ENCODE data around the gene LIMA1.

LIMA1 gene

DNA sequence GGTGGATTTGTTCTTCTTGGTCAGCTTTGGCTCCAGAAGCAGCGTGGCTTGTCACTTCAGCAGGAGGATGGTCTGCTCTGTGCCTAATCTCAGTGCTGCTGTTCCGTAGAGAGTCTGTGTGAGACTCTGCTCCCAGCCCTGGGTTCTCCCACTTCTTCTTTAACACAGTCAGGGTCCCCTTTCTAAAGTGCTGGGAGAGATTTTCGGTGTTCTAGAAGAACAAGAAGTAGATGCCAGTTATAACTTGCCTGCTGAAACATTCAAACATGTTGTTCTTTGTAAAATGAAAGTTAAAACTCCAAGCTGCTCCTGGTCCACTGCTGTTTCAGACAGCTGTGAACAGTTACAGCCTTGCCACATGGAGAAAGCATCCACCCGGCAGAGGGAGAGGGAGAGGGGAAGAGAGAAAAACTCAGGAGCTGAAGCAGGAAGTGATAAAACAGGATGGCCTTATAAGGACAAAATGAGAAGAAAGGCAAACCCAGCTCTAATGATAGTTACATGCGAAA is 61.0 kb downstream of the LIMA1 start:
- H2AFZ ChIP-seq (ENCODE audit: low read depth, low read length): peak overlapping the region; percentile 85
- H3K4me3 ChIP-seq (ENCODE audit: low read depth in 1 of 2, low read length in 2 of 2): peak overlapping the region; percentile 39 to 71; a peak in 3 of 4 replicates
- H3K36me3 ChIP-seq (ENCODE audit: insufficient read depth, low read length): no peaks in the 10 kb centered on the region
- no peaks in the 10 kb centered on the region for H3K27me3 ChIP-seq (ENCODE audit: insufficient read depth, low read length, poor library complexity)
- peaks cover 15% of the 10 kb centered on the region for H3K79me2 ChIP-seq (ENCODE audit: insufficient read depth, low read length)
- TF ChIP-seq, protein P1, sequence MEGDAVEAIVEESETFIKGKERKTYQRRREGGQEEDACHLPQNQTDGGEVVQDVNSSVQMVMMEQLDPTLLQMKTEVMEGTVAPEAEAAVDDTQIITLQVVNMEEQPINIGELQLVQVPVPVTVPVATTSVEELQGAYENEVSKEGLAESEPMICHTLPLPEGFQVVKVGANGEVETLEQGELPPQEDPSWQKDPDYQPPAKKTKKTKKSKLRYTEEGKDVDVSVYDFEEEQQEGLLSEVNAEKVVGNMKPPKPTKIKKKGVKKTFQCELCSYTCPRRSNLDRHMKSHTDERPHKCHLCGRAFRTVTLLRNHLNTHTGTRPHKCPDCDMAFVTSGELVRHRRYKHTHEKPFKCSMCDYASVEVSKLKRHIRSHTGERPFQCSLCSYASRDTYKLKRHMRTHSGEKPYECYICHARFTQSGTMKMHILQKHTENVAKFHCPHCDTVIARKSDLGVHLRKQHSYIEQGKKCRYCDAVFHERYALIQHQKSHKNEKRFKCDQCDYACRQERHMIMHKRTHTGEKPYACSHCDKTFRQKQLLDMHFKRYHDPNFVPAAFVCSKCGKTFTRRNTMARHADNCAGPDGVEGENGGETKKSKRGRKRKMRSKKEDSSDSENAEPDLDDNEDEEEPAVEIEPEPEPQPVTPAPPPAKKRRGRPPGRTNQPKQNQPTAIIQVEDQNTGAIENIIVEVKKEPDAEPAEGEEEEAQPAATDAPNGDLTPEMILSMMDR (IDR thresholded peaks at IDR 0.05; ENCODE audit: borderline replicate concordance, extremely low read depth, low read length, poor library complexity, severe bottlenecking): peak; percentile 42
- TF ChIP-seq EZH2 (IDR thresholded peaks at IDR 0.05; ENCODE audit: borderline replicate concordance, low read depth, low read length, severe bottlenecking): no peak
- no peaks in the 10 kb centered on the region for H4K20me1 ChIP-seq (ENCODE audit: insufficient read depth, low read length)
- ATAC-seq (ENCODE audit: insufficient read depth, low read depth) (peak; percentile 71), DNase-seq (peak; percentile 61)
- peaks cover 54% of the 10 kb centered on the region for H3K4me1 ChIP-seq (ENCODE audit: insufficient read depth, low read length)
- peak overlapping the region; percentile 90 for H3K27ac ChIP-seq (ENCODE audit: low read length)
- H3K9me3 ChIP-seq (ENCODE audit: insufficient read depth, low read length, severe bottlenecking): no peaks in the 10 kb centered on the region
- H3K9ac ChIP-seq (ENCODE audit: low read depth, low read length): peak overlapping the region; percentile 62
- peak overlapping the region; percentile 93 for H3K4me2 ChIP-seq (ENCODE audit: insufficient read depth, low read length)

DNA sequence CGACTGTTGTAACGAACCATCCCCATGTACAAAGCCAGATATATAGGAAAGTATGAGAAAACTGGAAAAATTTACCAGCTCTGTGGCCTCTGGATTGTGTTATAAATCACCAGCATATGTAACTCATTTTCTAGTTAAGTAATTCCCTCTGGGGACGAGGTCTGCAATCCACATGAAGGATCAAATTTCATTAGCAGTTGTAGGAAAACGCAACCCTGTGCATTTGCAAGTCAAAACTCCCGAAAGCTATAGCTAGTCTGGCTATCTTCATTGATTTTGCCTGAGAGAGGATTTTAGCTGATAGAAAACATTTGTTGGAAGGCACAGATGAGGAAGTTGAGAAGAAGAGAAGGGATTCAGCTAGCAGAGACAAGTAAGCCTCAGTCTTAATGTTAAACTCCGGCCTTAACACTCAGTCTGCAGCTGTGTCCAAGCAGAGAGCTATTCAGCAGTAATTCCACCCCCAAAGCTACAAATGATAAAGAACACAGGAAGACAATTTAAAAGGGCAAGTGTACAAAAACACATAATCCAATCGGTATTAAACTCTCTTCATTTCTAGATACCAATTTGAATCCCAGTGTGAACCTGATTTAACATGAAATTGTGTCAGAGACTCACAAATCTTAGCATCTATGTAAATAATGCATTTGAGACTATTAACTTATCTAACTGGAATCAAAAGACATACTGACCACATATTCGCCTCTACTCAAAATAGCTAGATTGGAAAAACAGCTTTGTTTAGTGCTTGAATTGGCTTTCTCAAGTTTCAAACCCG is 61.9 kb downstream of the LIMA1 start:
- Histone ChIP-seq H2AFZ (ENCODE audit: low read depth, low read length) (peak overlapping the region; percentile 85), H3K4me3 (ENCODE audit: low read depth in 1 of 2, low read length in 2 of 2) (peak overlapping the region; percentile 39 to 71; a peak in 3 of 4 replicates), H3K4me2 (ENCODE audit: insufficient read depth, low read length) (peak overlapping the region; percentile 93), H3K9me3 (ENCODE audit: insufficient read depth, low read length, severe bottlenecking) (no peaks in the 10 kb centered on the region), H3K27ac (ENCODE audit: low read length) (peak overlapping the region; percentile 90), H3K79me2 (ENCODE audit: insufficient read depth, low read length) (peaks cover 15% of the 10 kb centered on the region), H3K36me3 (ENCODE audit: insufficient read depth, low read length) (no peaks in the 10 kb centered on the region), H4K20me1 (ENCODE audit: insufficient read depth, low read length) (no peaks in the 10 kb centered on the region), H3K4me1 (ENCODE audit: insufficient read depth, low read length) (peaks cover 54% of the 10 kb centered on the region), H3K9ac (ENCODE audit: low read depth, low read length) (peak overlapping the region; percentile 62), H3K27me3 (ENCODE audit: insufficient read depth, low read length, poor library complexity) (no peaks in the 10 kb centered on the region)
- ATAC-seq (ENCODE audit: insufficient read depth, low read depth) (peak; percentile 53), DNase-seq (peak; percentile 11)
- TF ChIP-seq, protein P1 (IDR thresholded peaks at IDR 0.05; ENCODE audit: borderline replicate concordance, extremely low read depth, low read length, poor library complexity, severe bottlenecking): peak; percentile 2
- TF ChIP-seq EZH2 (IDR thresholded peaks at IDR 0.05; ENCODE audit: borderline replicate concordance, low read depth, low read length, severe bottlenecking): no peak

DNA sequence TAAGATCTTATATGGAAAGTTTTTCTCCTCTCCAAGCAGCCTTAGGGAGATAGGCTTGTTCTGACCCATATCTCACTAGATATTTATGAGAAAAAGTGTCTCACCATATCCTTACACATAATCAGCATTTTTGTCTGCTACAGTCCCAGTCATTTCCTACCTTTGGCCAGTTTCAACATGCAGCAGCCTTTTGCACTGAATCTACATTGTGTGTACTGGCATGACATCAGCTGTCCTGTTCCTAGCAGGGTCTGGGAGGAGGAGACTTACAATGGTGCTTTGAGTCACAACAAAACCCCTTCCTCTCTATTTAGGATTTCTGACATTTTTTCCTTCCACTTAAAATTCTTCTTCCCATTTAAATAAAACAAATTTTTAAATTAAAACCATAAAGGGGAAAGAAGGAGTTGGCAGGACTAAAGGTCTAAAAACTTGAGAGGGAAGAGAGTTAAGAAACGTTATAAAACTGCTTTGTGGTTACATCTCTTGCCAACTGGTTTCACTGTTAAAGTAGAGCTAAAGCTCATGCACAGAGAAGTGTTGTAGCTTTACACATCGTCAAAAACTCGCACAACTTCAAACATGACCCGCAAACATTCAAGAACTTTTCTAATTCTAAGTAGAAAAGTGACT is 62.8 kb downstream of the LIMA1 start:
- peaks cover 15% of the 10 kb centered on the region for H3K79me2 ChIP-seq (ENCODE audit: insufficient read depth, low read length)
- H3K4me2 ChIP-seq (ENCODE audit: insufficient read depth, low read length): peak overlapping the region; percentile 93
- H3K36me3 ChIP-seq (ENCODE audit: insufficient read depth, low read length): no peaks in the 10 kb centered on the region
- H3K9me3 ChIP-seq (ENCODE audit: insufficient read depth, low read length, severe bottlenecking): no peaks in the 10 kb centered on the region
- TF ChIP-seq, protein P1 (IDR thresholded peaks at IDR 0.05; ENCODE audit: borderline replicate concordance, extremely low read depth, low read length, poor library complexity, severe bottlenecking): no peak
- TF ChIP-seq EZH2 (IDR thresholded peaks at IDR 0.05; ENCODE audit: borderline replicate concordance, low read depth, low read length, severe bottlenecking): no peak
- no peaks in the 10 kb centered on the region for H4K20me1 ChIP-seq (ENCODE audit: insufficient read depth, low read length)
- H3K9ac ChIP-seq (ENCODE audit: low read depth, low read length): peak overlapping the region; percentile 62
- DNase-seq (peak; percentile 50), ATAC-seq (ENCODE audit: insufficient read depth, low read depth) (peak; percentile 70)
- H2AFZ ChIP-seq (ENCODE audit: low read depth, low read length): peak overlapping the region; percentile 85
- peak overlapping the region; percentile 39 to 71; a peak in 3 of 4 replicates for H3K4me3 ChIP-seq (ENCODE audit: low read depth in 1 of 2, low read length in 2 of 2)
- H3K27me3 ChIP-seq (ENCODE audit: insufficient read depth, low read length, poor library complexity): no peaks in the 10 kb centered on the region
- peak overlapping the region; percentile 90 for H3K27ac ChIP-seq (ENCODE audit: low read length)
- H3K4me1 ChIP-seq (ENCODE audit: insufficient read depth, low read length): peaks cover 54% of the 10 kb centered on the region

All from DND-41 (cell line).